HepG2 (cell line): Measurements from ENCODE around the gene GPATCH4. TPM values are rescaled to one million over a fixed set of nuclear protein-coding genes. Genes with fewer than 3 reads are reported as not detected.

Experiments used
- AGO1 ChIP-seq: fragments of 200-400 bp; formaldehyde crosslinking; IDR thresholded peaks from 2 replicates; pipeline ENCODE4 v1.6.1; 2017; ENCODE audit warnings: mild to moderate bottlenecking, low read depth, low read length, moderate library complexity; ENCODE audit not compliant: poor library complexity, severe bottlenecking
- HOXA5 ChIP-seq: sonication (generic); formaldehyde crosslinking; IDR thresholded peaks from 2 replicates; pipeline ENCODE4 v1.4.0; 2020; ENCODE audit warnings: missing genetic modification reagents
- KDM6A ChIP-seq: IDR thresholded peaks from 2 replicates; pipeline ENCODE4 v1.6.1; 2016; ENCODE audit warnings: low read depth
- PATZ1 ChIP-seq: sonication (generic); formaldehyde crosslinking; IDR thresholded peaks from 2 replicates; pipeline ENCODE4 v1.4.0; 2020; ENCODE audit warnings: missing genetic modification reagents
- PHF20 ChIP-seq: sonication (generic); formaldehyde crosslinking; IDR thresholded peaks from 2 replicates; pipeline ENCODE4 v1.5.0; 2020; ENCODE audit warnings: mild to moderate bottlenecking, missing genetic modification reagents
- ZNF232 ChIP-seq: sonication (generic); formaldehyde crosslinking; IDR thresholded peaks from 2 replicates; pipeline ENCODE4 v1.4.0; 2020; ENCODE audit warnings: missing genetic modification reagents, borderline replicate concordance
- ZNF30 ChIP-seq: sonication (generic); formaldehyde crosslinking; IDR thresholded peaks from 2 replicates; pipeline ENCODE4 v1.5.0; 2020; ENCODE audit warnings: mild to moderate bottlenecking, missing genetic modification reagents
- ZNF687 ChIP-seq: sonication (generic); formaldehyde crosslinking; IDR thresholded peaks from 2 replicates; pipeline ENCODE4 v1.5.1; 2020; ENCODE audit warnings: mild to moderate bottlenecking, missing genetic modification reagents, moderate library complexity
- polyA plus RNA-seq, 8 experiments: library from polyadenylated mRNA; depleted of rRNA in 3 of 8; stranded (reverse) in 7 of 8; unstranded in 1 of 8; fragments of >200 nt; fragmentation: Illumina TruSeq in 4 of 8; extraction: Trizol in 4 of 8; gene quantifications; 2 replicates each; pipeline versions ENCODE4 v1.2.1 to v1.2.3, GENCODE V29; 2011 to 2016; ENCODE audit warnings: low read depth in 4 of 8, missing spikeins in 1 of 8, mixed read lengths in 1 of 8; ENCODE audit not compliant: insufficient read depth in 1 of 8
- total RNA-seq, 5 experiments: library from RNA; depleted of rRNA; stranded (reverse); fragments of >200 nt; fragmentation: Illumina TruSeq; extraction: Trizol; gene quantifications; 2 replicates each; pipeline ENCODE4 v1.2.3, GENCODE V29; 2016; ENCODE audit warnings: low read depth in 1 of 5
- TF ChIP-seq, protein P1 (sequence below): sonication (generic); formaldehyde crosslinking; IDR thresholded peaks from 2 replicates; pipeline ENCODE4 v1.5.1; 2020; ENCODE audit warnings: mild to moderate bottlenecking, missing genetic modification reagents, borderline replicate concordance
- TF ChIP-seq, protein P2 (sequence below): sonication (generic); formaldehyde crosslinking; IDR thresholded peaks from 2 replicates; pipeline ENCODE4 v1.5.1; 2020; ENCODE audit warnings: missing genetic modification reagents, mild to moderate bottlenecking, borderline replicate concordance
- TF ChIP-seq, protein P3 (sequence below): sonication (generic); formaldehyde crosslinking; IDR thresholded peaks from 2 replicates; pipeline ENCODE4 v1.8.0; 2022; ENCODE audit warnings: missing genetic modification reagents, mild to moderate bottlenecking, borderline replicate concordance
- TF ChIP-seq, protein P4 (sequence below): sonication (generic); formaldehyde crosslinking; IDR thresholded peaks from 2 replicates; pipeline ENCODE4 v1.4.0; 2020; ENCODE audit warnings: mild to moderate bottlenecking, missing genetic modification reagents

The GPATCH4 gene
- total and polyA plus RNA-seq, 2 of the 13 experiments (the other 11 are each of a cell fraction or from before 2014, with no cell fraction given), result 19.2 to 37.9 TPM

DNA sequence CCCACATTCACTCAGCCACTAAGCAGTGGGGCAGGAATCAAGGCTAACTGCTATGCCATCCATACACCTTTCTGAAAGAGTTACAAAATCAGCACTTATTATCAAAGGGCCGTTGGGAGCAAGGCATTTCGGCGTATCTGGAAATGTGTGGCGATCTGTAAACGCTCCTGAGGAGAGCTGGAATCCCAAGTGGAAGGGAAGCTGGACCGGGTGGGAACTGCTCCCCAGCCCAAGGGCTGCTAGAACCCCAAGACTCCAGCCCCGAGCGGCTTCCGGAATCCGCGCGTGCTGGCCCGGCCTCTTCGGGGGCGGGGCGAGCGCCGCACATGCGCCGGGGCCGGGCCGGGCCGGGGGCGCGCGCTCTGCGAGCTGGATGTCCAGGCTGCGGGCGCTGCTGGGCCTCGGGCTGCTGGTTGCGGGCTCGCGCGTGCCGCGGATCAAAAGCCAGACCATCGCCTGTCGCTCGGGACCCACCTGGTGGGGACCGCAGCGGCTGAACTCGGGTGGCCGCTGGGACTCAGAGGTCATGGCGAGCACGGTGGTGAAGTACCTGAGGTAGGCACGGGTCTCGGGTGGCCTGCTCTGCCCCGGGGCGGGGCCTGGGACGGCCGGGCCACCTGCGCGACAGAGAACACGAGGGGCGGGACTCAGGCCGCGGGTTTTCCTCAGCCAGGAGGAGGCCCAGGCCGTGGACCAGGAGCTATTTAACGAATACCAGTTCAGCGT is 9.7 kb downstream of the GPATCH4 start, which contains the start of gene NAXE (continued):
- TF ChIP-seq PATZ1 (peak; percentile 47), AGO1 (peak; percentile 92), PHF20 (CRISPR knock-in tag) (peak; percentile 60; the same call in 1 of the 2 replicates), ZNF30 (CRISPR knock-in tag) (0 out of 2 replicates have a peak, but pooled peaks have one; percentile 19), KDM6A (CRISPR knock-in tag) (no peak), ZNF232 (no peak; the same call in 1 of the 2 replicates), HOXA5 (CRISPR knock-in tag) (0 out of 2 replicates have a peak, but pooled peaks have one; percentile 49), ZNF687 (CRISPR knock-in tag) (peak; percentile 91)
- TF ChIP-seq, protein P1, sequence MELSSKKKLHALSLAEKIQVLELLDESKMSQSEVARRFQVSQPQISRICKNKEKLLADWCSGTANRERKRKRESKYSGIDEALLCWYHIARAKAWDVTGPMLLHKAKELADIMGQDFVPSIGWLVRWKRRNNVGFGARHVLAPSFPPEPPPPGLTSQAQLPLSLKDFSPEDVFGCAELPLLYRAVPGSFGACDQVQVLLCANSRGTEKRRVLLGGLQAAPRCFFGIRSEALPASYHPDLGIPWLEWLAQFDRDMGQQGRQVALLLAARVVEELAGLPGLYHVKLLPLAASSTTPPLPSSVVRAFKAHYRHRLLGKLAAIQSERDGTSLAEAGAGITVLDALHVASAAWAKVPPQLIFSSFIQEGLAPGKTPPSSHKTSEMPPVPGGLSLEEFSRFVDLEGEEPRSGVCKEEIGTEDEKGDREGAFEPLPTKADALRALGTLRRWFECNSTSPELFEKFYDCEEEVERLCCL (CRISPR knock-in tag), result 0 out of 2 replicates have a peak, but pooled peaks have one; percentile 44
- TF ChIP-seq, protein P2, sequence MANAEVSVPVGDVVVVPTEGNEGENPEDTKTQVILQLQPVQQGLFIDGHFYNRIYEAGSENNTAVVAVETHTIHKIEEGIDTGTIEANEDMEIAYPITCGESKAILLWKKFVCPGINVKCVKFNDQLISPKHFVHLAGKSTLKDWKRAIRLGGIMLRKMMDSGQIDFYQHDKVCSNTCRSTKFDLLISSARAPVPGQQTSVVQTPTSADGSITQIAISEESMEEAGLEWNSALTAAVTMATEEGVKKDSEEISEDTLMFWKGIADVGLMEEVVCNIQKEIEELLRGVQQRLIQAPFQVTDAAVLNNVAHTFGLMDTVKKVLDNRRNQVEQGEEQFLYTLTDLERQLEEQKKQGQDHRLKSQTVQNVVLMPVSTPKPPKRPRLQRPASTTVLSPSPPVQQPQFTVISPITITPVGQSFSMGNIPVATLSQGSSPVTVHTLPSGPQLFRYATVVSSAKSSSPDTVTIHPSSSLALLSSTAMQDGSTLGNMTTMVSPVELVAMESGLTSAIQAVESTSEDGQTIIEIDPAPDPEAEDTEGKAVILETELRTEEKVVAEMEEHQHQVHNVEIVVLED, result no peak
- TF ChIP-seq, protein P3, sequence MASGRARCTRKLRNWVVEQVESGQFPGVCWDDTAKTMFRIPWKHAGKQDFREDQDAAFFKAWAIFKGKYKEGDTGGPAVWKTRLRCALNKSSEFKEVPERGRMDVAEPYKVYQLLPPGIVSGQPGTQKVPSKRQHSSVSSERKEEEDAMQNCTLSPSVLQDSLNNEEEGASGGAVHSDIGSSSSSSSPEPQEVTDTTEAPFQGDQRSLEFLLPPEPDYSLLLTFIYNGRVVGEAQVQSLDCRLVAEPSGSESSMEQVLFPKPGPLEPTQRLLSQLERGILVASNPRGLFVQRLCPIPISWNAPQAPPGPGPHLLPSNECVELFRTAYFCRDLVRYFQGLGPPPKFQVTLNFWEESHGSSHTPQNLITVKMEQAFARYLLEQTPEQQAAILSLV, result peak; percentile 87
- TF ChIP-seq, protein P4, sequence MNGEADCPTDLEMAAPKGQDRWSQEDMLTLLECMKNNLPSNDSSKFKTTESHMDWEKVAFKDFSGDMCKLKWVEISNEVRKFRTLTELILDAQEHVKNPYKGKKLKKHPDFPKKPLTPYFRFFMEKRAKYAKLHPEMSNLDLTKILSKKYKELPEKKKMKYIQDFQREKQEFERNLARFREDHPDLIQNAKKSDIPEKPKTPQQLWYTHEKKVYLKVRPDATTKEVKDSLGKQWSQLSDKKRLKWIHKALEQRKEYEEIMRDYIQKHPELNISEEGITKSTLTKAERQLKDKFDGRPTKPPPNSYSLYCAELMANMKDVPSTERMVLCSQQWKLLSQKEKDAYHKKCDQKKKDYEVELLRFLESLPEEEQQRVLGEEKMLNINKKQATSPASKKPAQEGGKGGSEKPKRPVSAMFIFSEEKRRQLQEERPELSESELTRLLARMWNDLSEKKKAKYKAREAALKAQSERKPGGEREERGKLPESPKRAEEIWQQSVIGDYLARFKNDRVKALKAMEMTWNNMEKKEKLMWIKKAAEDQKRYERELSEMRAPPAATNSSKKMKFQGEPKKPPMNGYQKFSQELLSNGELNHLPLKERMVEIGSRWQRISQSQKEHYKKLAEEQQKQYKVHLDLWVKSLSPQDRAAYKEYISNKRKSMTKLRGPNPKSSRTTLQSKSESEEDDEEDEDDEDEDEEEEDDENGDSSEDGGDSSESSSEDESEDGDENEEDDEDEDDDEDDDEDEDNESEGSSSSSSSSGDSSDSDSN (CRISPR knock-in tag), result peak; percentile 55; the same call in 1 of the 2 replicates
